Tibial nerve (tissue), 4 donors: Measurements from ENCODE around the gene COPB2.

Experiments used
- EP300 ChIP-seq, 2 donors: sonication (generic); formaldehyde crosslinking; IDR thresholded peaks; one replicate each; pipeline ENCODE4 v1.6.1; 2017; ENCODE audit warnings: antibody characterized with exemption in 2 of 2, mild to moderate bottlenecking in 1 of 2
- POLR2A ChIP-seq, 2 donors: fragments of 450-650 bp; IDR thresholded peaks; one replicate each; pipeline ENCODE4 v1.6.1; 2017; ENCODE audit warnings: antibody characterized with exemption in 2 of 2, mild to moderate bottlenecking in 2 of 2, moderate library complexity in 2 of 2
- TF ChIP-seq, protein P1 (sequence below), 5 experiments: fragments of 200-600 bp in 3 of 5; fragments of 450-650 bp in 2 of 5; sonication (generic) in 3 of 5; IDR thresholded peaks; one replicate each; pipeline ENCODE4 v1.5.1; 2016 to 2019; ENCODE audit warnings: antibody characterized with exemption in 5 of 5, mild to moderate bottlenecking in 3 of 5, moderate library complexity in 2 of 5

DNA sequence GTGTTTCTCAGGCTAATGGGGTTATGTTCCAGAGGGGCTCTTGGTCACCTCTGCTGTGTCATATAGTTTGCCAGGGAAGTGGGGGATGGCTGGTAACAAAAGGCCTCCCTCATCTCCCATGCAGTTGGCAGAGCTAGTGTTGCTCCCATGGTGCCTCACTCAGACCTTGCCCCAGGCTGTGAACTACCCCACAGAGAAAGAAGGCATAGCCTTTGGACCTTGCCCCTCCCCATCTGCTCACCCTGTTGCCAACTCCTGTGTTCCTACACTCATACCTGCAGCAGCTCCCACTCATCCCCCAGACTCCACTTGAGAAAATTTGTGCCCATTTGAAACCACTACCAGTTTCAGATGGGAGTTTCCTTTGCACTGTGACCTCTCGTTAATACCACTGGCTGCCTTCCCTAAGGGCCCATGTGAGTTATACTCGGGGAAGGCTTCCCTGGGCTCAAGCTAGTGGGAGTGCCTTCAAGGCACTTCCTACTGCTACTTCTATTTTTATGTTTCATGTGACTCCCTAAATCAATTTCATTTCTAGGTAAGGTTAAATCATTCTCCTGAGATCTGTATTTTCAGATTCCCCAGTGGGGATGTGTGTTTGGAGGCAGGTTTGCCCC, 25.3 kb upstream of the COPB2 start:
- TF ChIP-seq, protein P1, sequence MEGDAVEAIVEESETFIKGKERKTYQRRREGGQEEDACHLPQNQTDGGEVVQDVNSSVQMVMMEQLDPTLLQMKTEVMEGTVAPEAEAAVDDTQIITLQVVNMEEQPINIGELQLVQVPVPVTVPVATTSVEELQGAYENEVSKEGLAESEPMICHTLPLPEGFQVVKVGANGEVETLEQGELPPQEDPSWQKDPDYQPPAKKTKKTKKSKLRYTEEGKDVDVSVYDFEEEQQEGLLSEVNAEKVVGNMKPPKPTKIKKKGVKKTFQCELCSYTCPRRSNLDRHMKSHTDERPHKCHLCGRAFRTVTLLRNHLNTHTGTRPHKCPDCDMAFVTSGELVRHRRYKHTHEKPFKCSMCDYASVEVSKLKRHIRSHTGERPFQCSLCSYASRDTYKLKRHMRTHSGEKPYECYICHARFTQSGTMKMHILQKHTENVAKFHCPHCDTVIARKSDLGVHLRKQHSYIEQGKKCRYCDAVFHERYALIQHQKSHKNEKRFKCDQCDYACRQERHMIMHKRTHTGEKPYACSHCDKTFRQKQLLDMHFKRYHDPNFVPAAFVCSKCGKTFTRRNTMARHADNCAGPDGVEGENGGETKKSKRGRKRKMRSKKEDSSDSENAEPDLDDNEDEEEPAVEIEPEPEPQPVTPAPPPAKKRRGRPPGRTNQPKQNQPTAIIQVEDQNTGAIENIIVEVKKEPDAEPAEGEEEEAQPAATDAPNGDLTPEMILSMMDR (IDR thresholded peaks at IDR 0.05): no peak
- no peak for TF ChIP-seq POLR2A (IDR thresholded peaks at IDR 0.05)
- no peak for TF ChIP-seq EP300 (IDR thresholded peaks at IDR 0.05)
